GM12874 (cell line): ENCODE measurements around the gene NUTM1.

Experiments used
- TF ChIP-seq, protein P1 (sequence below): IDR thresholded peaks from 2 replicates; pipeline ENCODE4 v1.5.1; 2011; ENCODE audit warnings: low read depth, mild to moderate bottlenecking, control low read depth, low read length, moderate library complexity; ENCODE audit not compliant: insufficient read depth

NUTM1 gene

DNA sequence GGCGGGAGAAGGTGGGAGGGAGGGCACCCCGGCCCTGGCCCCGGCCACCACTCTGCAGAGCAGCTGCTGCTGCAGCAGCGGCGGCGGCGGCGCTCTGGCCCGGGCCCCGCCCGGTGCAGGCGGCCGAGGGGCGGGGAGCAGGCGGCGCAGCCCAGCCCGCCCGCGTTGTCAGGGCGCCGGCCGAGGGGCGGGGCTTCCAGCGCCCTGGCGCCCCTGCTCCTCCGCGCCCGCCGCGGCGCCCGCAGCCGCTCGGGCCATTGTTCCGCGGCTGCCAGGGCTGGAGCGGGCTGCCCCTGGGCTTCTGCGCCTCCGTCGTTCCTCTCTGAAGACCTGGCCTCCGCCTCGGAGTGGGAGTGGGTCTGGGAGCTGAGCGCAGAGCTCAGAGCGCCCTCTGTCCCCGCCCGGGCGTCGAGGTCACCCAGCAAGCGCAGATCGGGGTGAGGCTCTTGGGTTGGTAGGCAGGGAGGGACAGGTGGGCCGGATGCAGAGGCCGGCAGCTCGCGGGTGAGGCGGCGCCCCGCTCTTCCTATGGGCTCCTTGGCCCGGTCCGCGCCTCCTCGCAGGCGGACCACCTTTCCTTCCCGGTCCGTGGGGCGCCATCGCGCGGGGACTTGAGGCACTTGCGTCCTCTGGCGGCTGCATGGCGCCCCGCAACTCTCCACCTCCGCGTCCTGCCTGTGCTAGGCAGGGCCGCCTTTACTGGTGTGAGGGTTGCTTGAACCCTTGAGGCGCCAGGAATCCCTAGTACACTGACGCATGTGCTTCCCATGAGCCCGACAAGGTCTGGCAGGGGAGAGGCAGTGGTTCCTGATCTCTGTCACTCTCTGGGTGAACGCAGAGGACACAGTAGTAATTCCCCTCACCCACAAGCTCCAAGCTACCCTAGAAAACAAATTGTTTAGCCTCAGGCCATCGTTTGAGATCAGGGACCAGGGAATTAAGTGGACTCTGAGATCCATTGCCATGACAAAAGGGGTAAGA, 24.3 kb downstream of the NUTM1 start, which contains the start of gene LPCAT4:
Gene LPCAT4 (minus strand): TSS at position 96 of the 981 bp plus-strand sequence. CDS start 96 bp downstream, outside the sequence.
- TF ChIP-seq, protein P1, sequence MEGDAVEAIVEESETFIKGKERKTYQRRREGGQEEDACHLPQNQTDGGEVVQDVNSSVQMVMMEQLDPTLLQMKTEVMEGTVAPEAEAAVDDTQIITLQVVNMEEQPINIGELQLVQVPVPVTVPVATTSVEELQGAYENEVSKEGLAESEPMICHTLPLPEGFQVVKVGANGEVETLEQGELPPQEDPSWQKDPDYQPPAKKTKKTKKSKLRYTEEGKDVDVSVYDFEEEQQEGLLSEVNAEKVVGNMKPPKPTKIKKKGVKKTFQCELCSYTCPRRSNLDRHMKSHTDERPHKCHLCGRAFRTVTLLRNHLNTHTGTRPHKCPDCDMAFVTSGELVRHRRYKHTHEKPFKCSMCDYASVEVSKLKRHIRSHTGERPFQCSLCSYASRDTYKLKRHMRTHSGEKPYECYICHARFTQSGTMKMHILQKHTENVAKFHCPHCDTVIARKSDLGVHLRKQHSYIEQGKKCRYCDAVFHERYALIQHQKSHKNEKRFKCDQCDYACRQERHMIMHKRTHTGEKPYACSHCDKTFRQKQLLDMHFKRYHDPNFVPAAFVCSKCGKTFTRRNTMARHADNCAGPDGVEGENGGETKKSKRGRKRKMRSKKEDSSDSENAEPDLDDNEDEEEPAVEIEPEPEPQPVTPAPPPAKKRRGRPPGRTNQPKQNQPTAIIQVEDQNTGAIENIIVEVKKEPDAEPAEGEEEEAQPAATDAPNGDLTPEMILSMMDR, result peak; percentile 98

- TF ChIP-seq, protein P1, result no peak
Observed at GRCh38 chr15:34370129-34370528, 27.0 kb downstream of the NUTM1 start.

DNA sequence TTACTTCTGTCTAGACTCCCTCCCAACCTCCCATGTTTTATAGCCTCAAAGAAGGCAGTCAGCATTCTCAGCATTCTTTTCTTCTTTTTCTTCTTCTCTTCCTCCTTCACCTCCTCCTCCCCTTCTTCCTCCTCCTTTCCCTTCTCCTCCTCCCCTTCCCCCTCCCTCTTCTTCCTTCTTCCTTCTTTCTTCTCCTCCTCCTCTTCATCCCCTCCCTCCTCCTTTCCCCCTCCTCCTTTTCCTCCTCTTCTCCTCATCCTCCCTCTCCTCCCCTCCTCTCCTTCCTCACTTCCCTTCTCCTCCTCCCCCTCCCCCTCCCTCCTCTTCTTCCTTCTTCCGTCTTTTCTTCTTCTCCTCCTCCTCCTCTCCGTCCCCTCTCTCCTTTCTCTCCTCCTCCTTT, 27.5 kb downstream of the NUTM1 start:
- TF ChIP-seq, protein P1, result no peak

DNA sequence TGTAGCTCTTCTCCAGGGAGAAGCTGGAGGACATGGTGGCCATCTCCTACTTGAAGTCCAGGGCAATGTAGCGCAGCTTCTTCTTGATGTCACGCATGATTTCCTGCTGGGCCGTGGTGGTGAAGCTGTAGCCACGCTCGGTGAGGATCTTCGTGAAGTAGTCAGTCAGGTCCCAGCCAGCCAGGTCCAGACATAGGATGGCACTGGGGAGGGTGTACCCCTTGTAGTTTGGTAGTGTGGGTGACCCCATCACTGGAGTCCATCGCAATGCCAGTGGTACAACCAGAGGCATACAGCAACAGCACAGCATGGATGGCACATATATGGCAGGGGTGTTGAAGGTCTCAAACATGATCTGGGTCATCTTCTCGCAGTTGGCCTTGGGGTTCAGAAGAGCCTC, 30.8 kb downstream of the NUTM1 start:
- TF ChIP-seq, protein P1, result no peak

GRCh38 chr15:34374816-34375215, 31.7 kb downstream of the NUTM1 start:
- TF ChIP-seq, protein P1, result no peak

GRCh38 chr15:34376856-34377255, 33.7 kb downstream of the NUTM1 start:
- TF ChIP-seq, protein P1, result no peak
